ENCODE data around the gene PLA2G4E.

The PLA2G4E gene

GRCh38 chr15:42066764-42067415, 46.0 kb upstream of the PLA2G4E start (continued):
- no peak for TF ChIP-seq TSHZ2 (CRISPR knock-in tag; IDR thresholded peaks at IDR 0.05)

- no peak for ATAC-seq
- no peak for TF ChIP-seq OSR1 (CRISPR knock-in tag; IDR thresholded peaks at IDR 0.05)
- TF ChIP-seq RARB (CRISPR knock-in tag; IDR thresholded peaks at IDR 0.05), result no peak
- TF ChIP-seq CREB5 (CRISPR knock-in tag; IDR thresholded peaks at IDR 0.05; ENCODE audit: low read depth), result no peak
- TF ChIP-seq ESRRG (CRISPR knock-in tag; IDR thresholded peaks at IDR 0.05), result no peak
- TF ChIP-seq TCF4 (CRISPR knock-in tag; IDR thresholded peaks at IDR 0.05; ENCODE audit: borderline replicate concordance), result no peak
These were observed 44.6 kb upstream of the PLA2G4E start for GRCh38 chr15:42065468-42065867.

- TF ChIP-seq SNAI2 (CRISPR knock-in tag; IDR thresholded peaks at IDR 0.05) (no peak), OSR1 (CRISPR knock-in tag; IDR thresholded peaks at IDR 0.05) (no peak), TOX (CRISPR knock-in tag; IDR thresholded peaks at IDR 0.05; ENCODE audit: borderline replicate concordance) (no peak), ZFP30 (CRISPR knock-in tag; IDR thresholded peaks at IDR 0.05) (no peak), CSRNP3 (CRISPR knock-in tag; IDR thresholded peaks at IDR 0.05) (no peak), ESRRG (CRISPR knock-in tag; IDR thresholded peaks at IDR 0.05) (no peak), CREB5 (CRISPR knock-in tag; IDR thresholded peaks at IDR 0.05; ENCODE audit: low read depth) (no peak), TCF4 (CRISPR knock-in tag; IDR thresholded peaks at IDR 0.05; ENCODE audit: borderline replicate concordance) (no peak), ZNF70 (CRISPR knock-in tag; IDR thresholded peaks at IDR 0.05) (no peak), ISL1 (CRISPR knock-in tag; IDR thresholded peaks at IDR 0.05) (no peak), CSDC2 (CRISPR knock-in tag; IDR thresholded peaks at IDR 0.05) (no peak), TSHZ2 (CRISPR knock-in tag; IDR thresholded peaks at IDR 0.05) (no peak), RARB (CRISPR knock-in tag; IDR thresholded peaks at IDR 0.05) (no peak), ZNF565 (CRISPR knock-in tag; conservative IDR thresholded peaks at IDR 0.05; ENCODE audit: low read depth) (no peak)
- no peak; the same call in 2 of the 3 replicates for ATAC-seq
These were observed 44.2 kb upstream of the PLA2G4E start for GRCh38 chr15:42065033-42065432.

- no peak for TF ChIP-seq PPARA (CRISPR knock-in tag; IDR thresholded peaks at IDR 0.05; ENCODE audit: borderline replicate concordance)
- TF ChIP-seq ZFP3 (CRISPR knock-in tag; IDR thresholded peaks at IDR 0.05), result no peak
- no peak for TF ChIP-seq SNAI2 (CRISPR knock-in tag; IDR thresholded peaks at IDR 0.05)
- TF ChIP-seq ISL1 (CRISPR knock-in tag; IDR thresholded peaks at IDR 0.05), result no peak
- TF ChIP-seq CSDC2 (CRISPR knock-in tag; IDR thresholded peaks at IDR 0.05), result no peak
- TF ChIP-seq TOX (CRISPR knock-in tag; IDR thresholded peaks at IDR 0.05; ENCODE audit: borderline replicate concordance), result no peak
- no peak for TF ChIP-seq CSRNP3 (CRISPR knock-in tag; IDR thresholded peaks at IDR 0.05)
- no peak for TF ChIP-seq TCF4 (CRISPR knock-in tag; IDR thresholded peaks at IDR 0.05; ENCODE audit: borderline replicate concordance)
- TF ChIP-seq ZNF70 (CRISPR knock-in tag; IDR thresholded peaks at IDR 0.05), result no peak
- TF ChIP-seq TSHZ2 (CRISPR knock-in tag; IDR thresholded peaks at IDR 0.05), result no peak
- no peak for TF ChIP-seq RARB (CRISPR knock-in tag; IDR thresholded peaks at IDR 0.05)
- TF ChIP-seq BACH2 (CRISPR knock-in tag; IDR thresholded peaks at IDR 0.05; ENCODE audit: borderline replicate concordance), result no peak
- no peak for ATAC-seq
These were observed 43.4 kb upstream of the PLA2G4E start for GRCh38 chr15:42064271-42064670.
